ENCODE results near the gene STON1. TPM values are rescaled to one million over a fixed set of nuclear protein-coding genes. Genes with fewer than 3 reads are reported as not detected.

The STON1 gene
- total and polyA plus RNA-seq, 2 of the 4 experiments (the other 2 are of a cell fraction) = 4.0 to 5.7 TPM

DNA sequence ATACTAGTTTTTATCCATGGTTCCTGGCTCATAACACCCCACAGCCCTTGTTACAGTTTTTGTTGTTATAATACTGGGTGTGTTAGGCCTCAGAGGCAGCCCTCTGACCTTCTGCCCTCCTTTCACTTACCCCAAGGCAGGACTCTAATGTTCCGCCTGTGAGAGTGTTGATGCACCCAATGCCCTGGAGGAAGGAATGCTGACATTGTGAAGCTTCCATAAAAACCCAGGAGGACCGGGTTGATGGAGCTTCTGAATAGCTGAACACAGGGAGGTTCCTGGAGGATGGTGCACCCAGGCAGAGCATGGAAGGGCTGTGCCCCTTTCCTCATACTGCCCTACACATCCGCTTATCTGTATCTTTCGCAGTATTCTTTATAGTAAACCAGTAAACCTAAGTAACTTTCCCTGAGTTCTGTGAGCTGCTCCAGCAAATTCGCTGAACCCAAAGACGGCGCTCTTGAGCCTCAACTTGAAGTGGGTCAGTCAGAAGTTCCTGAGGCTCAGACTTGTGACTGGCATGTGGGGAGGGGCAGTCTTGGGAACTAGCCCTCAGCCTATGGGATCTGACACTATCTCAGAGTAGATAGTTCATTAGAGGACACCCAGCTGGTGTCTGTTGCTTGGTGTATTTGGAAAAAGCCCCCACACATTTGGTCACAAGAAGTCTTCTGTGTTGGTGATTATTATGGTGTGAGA lies 10.4 kb downstream of the STON1 start:
- no peak overlapping the region for H2BK15ac ChIP-seq (ENCODE audit: low read depth, low read length)
- no peak overlapping the region for H3K56ac ChIP-seq (ENCODE audit: extremely low read depth, insufficient read depth, low read length)
- dilution Hi-C loops (cut with HindIII; ENCODE audit: low sequenced_read_pairs, unreplicated experiment) (no loop called here), intact Hi-C loops (cut with micrococcal nuclease) (no loop called here), in situ Hi-C loops (cut with MboI; ENCODE audit: low sequenced_read_pairs) (no loop called here)
- no peaks in the 10 kb centered on the region for H3K27me3 ChIP-seq (ENCODE audit: control insufficient read depth, insufficient read depth, low read length)
- no peak overlapping the region for H3K18ac ChIP-seq (ENCODE audit: low read depth, low read length)
- TF ChIP-seq CHD1 (IDR thresholded peaks at IDR 0.05; ENCODE audit: low read depth, low read length) = no peak
- TF ChIP-seq, protein P1, sequence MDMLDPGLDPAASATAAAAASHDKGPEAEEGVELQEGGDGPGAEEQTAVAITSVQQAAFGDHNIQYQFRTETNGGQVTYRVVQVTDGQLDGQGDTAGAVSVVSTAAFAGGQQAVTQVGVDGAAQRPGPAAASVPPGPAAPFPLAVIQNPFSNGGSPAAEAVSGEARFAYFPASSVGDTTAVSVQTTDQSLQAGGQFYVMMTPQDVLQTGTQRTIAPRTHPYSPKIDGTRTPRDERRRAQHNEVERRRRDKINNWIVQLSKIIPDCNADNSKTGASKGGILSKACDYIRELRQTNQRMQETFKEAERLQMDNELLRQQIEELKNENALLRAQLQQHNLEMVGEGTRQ (IDR thresholded peaks at IDR 0.05; ENCODE audit: low read depth, low read length) = no peak
- no peak for TF ChIP-seq CEBPB (IDR thresholded peaks at IDR 0.05; ENCODE audit: low read depth, low read length)
- no peak for TF ChIP-seq POLR2A (IDR thresholded peaks at IDR 0.05; ENCODE audit: low read depth, low read length)
- no peak for TF ChIP-seq RCOR1 (IDR thresholded peaks at IDR 0.05; ENCODE audit: insufficient replicate concordance, low read length)
- no peak for TF ChIP-seq MAZ (IDR thresholded peaks at IDR 0.05; ENCODE audit: borderline replicate concordance, low read depth, low read length)
- TF ChIP-seq, protein P2, sequence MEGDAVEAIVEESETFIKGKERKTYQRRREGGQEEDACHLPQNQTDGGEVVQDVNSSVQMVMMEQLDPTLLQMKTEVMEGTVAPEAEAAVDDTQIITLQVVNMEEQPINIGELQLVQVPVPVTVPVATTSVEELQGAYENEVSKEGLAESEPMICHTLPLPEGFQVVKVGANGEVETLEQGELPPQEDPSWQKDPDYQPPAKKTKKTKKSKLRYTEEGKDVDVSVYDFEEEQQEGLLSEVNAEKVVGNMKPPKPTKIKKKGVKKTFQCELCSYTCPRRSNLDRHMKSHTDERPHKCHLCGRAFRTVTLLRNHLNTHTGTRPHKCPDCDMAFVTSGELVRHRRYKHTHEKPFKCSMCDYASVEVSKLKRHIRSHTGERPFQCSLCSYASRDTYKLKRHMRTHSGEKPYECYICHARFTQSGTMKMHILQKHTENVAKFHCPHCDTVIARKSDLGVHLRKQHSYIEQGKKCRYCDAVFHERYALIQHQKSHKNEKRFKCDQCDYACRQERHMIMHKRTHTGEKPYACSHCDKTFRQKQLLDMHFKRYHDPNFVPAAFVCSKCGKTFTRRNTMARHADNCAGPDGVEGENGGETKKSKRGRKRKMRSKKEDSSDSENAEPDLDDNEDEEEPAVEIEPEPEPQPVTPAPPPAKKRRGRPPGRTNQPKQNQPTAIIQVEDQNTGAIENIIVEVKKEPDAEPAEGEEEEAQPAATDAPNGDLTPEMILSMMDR (conservative IDR thresholded peaks at IDR 0.05; ENCODE audit: low read depth, low read length) = no peak
- TF ChIP-seq RAD21 (IDR thresholded peaks at IDR 0.05; ENCODE audit: low read length) = no peak
- no peak for TF ChIP-seq MXI1 (IDR thresholded peaks at IDR 0.05; ENCODE audit: borderline replicate concordance, low read depth, low read length)
- H2BK20ac ChIP-seq (ENCODE audit: low read depth, low read length) = no peak overlapping the region
- no peaks in the 10 kb centered on the region for H3K9me1 ChIP-seq (ENCODE audit: insufficient read depth, low read length)
- no peak overlapping the region for H3K4me2 ChIP-seq (ENCODE audit: low read depth, low read length)
- WGBS, 2 experiments (ENCODE audit: extremely low coverage in 2 of 2, insufficient read length in 1 of 2) = no CpG with 5 or more reads among the region's 7 CpGs
- no peak overlapping the region for H2AK9ac ChIP-seq (replicated peaks; ENCODE audit: low read depth, low read length, poor library complexity)
- H2BK120ac ChIP-seq (ENCODE audit: low read depth, low read length) = no peak overlapping the region
- no peak overlapping the region for H4K5ac ChIP-seq (ENCODE audit: low read depth, low read length)
- no peak for DNase-seq
- no peak overlapping the region for H3K9ac ChIP-seq (ENCODE audit: low read depth, low read length)
- no peak overlapping the region for H4K91ac ChIP-seq (ENCODE audit: insufficient read depth, low read depth, low read length)
- H3K4me3 ChIP-seq (ENCODE audit: insufficient read depth, low read depth, low read length) = no peak overlapping the region
- H2AFZ ChIP-seq (replicated peaks; ENCODE audit: low read length, poor library complexity) = no peak overlapping the region
- H2AK5ac ChIP-seq (ENCODE audit: low read depth, low read length) = no peak overlapping the region
- H4K8ac ChIP-seq (ENCODE audit: low read depth in 2 of 2, low read length in 2 of 2) = no peak overlapping the region
- peaks cover 2% of the 10 kb centered on the region; the same call in 1 of the 2 replicates for H3K36me3 ChIP-seq (ENCODE audit: control insufficient read depth, insufficient read depth, low read length)
- H3K14ac ChIP-seq (replicated peaks; ENCODE audit: low read depth, low read length) = no peak overlapping the region
- H3K4ac ChIP-seq (ENCODE audit: low read depth, low read length) = no peak overlapping the region
- H3K4me1 ChIP-seq (ENCODE audit: control insufficient read depth, insufficient read depth, low read length) = no peaks in the 10 kb centered on the region
- H2BK5ac ChIP-seq (ENCODE audit: low read depth, low read length, poor library complexity, severe bottlenecking) = no peak overlapping the region
- no peak overlapping the region for H3K27ac ChIP-seq (ENCODE audit: insufficient read depth, low read length)
- no TSS peak for BruUV-seq (replicated peaks)
- ATAC-seq (ENCODE audit: low read depth) = no peak
- peaks cover 5 to 10% of the 10 kb centered on the region in 2 experiments; a peak in 2 of 4 replicates for H3K79me1 ChIP-seq (ENCODE audit: low read depth in 1 of 2, low read length in 2 of 2)
- no peaks in the 10 kb centered on the region for H3K9me3 ChIP-seq (ENCODE audit: control insufficient read depth, insufficient read depth, low read length)
- no peaks in the 10 kb centered on the region for H4K20me1 ChIP-seq (ENCODE audit: insufficient read depth, low read length)
- POLR2A ChIA-PET (ENCODE audit: unreplicated experiment) = no interaction called here
- no peak overlapping the region for H3K23ac ChIP-seq (ENCODE audit: low read depth, low read length)
- CTCF ChIA-PET = interaction anchor here (1.6 kb wide), 1 partner anchor 10 kb away, joined by 4 read pairs; no protein-coding TSS in a partner anchor
